GM23338 (cell line): ENCODE data around the gene DMBX1. TPM values are rescaled to one million over a fixed set of nuclear protein-coding genes. Genes with fewer than 3 reads are reported as not detected.

Source experiments
- ATAC-seq: fragments of 200-7000 bp; cut with Tn5 transposase; 3 replicates; pipeline ENCODE4 v1.9.1; 2020
- DNase-seq: peaks from one replicate; pipeline ENCODE4 v3.0.0-alpha.2; 2015; ENCODE audit warnings: low spot score
- H2AFZ ChIP-seq: fragments of 200-600 bp; sonication (generic); 2 replicates; pipeline ENCODE4 v1.8.0; 2016; ENCODE audit warnings: antibody characterized with exemption, mild to moderate bottlenecking, moderate library complexity
- H3F3A ChIP-seq: fragments of 200-600 bp; sonication (generic); replicated peaks from 2 replicates; pipeline ENCODE4 v1.8.0; 2017; ENCODE audit warnings: antibody characterized with exemption, mixed run types, low read depth
- H3K27ac ChIP-seq: fragments of 200-600 bp; sonication (generic); 2 replicates; pipeline ENCODE4 v1.6.1; 2016; ENCODE audit warnings: low read depth
- H3K27me3 ChIP-seq: fragments of 200-600 bp; sonication (generic); 2 replicates; pipeline ENCODE4 v1.8.0; 2016; ENCODE audit warnings: mild to moderate bottlenecking, mixed run types, moderate library complexity; ENCODE audit not compliant: insufficient read depth
- H3K36me3 ChIP-seq: fragments of 200-600 bp; sonication (generic); 2 replicates; pipeline ENCODE4 v1.8.0; 2016; ENCODE audit warnings: mild to moderate bottlenecking; ENCODE audit not compliant: insufficient read depth
- H3K4me1 ChIP-seq: fragments of 200-600 bp; sonication (generic); 2 replicates; pipeline ENCODE4 v1.8.0; 2016; ENCODE audit warnings: mild to moderate bottlenecking, moderate library complexity; ENCODE audit not compliant: insufficient read depth
- H3K4me2 ChIP-seq: fragments of 200-600 bp; sonication (generic); 2 replicates; pipeline ENCODE4 v1.7.1; 2017; ENCODE audit warnings: mixed run types
- H3K4me3 ChIP-seq: fragments of 200-600 bp; sonication (generic); 2 replicates; pipeline ENCODE4 v1.6.1; 2016; ENCODE audit warnings: mixed run types
- H3K79me2 ChIP-seq: fragments of 200-600 bp; sonication (generic); replicated peaks from 2 replicates; pipeline ENCODE4 v1.8.0; 2017; ENCODE audit warnings: mild to moderate bottlenecking; ENCODE audit not compliant: insufficient read depth
- H3K9me2 ChIP-seq: fragments of 200-600 bp; sonication (generic); 2 replicates; pipeline ENCODE4 v1.8.0; 2017; ENCODE audit not compliant: insufficient read depth
- H4K20me1 ChIP-seq: fragments of 200-600 bp; sonication (generic); replicated peaks from 2 replicates; pipeline ENCODE4 v1.8.0; 2017; ENCODE audit warnings: mild to moderate bottlenecking; ENCODE audit not compliant: insufficient read depth
- H3K27ac Mint-ChIP-seq: 2 replicates; pipeline ENCODE4 v1.8.0; 2020; ENCODE audit warnings: inconsistent platforms, mild to moderate bottlenecking, moderate library complexity, mixed read lengths
- H3K27me3 Mint-ChIP-seq: 3 replicates; pipeline ENCODE4 v1.8.0; 2022; ENCODE audit warnings: low read depth, mild to moderate bottlenecking, moderate library complexity, mixed read lengths, inconsistent platforms; ENCODE audit not compliant: insufficient read depth, poor library complexity
- H3K36me3 Mint-ChIP-seq: 3 replicates; pipeline ENCODE4 v1.8.0; 2021; ENCODE audit warnings: low read depth, mild to moderate bottlenecking, inconsistent platforms, moderate library complexity, mixed read lengths
- H3K4me1 Mint-ChIP-seq: 3 replicates; pipeline ENCODE4 v1.8.0; 2020; ENCODE audit warnings: mild to moderate bottlenecking, inconsistent platforms, mixed read lengths
- H3K4me3 Mint-ChIP-seq: 3 replicates; pipeline ENCODE4 v1.8.0; 2021; ENCODE audit warnings: moderate library complexity, mild to moderate bottlenecking, inconsistent platforms, mixed read lengths
- H3K9me3 Mint-ChIP-seq: 3 replicates; pipeline ENCODE4 v1.8.0; 2020; ENCODE audit warnings: moderate library complexity, mild to moderate bottlenecking, inconsistent platforms, mixed read lengths
- CREB1 ChIP-seq: fragments of 250-450 bp; sonication (Bioruptor Pico); IDR thresholded peaks from 2 replicates; pipeline ENCODE4 v1.5.0; 2020; ENCODE audit warnings: low read depth, mild to moderate bottlenecking, moderate library complexity
- REST ChIP-seq: IDR thresholded peaks from one replicate; pipeline ENCODE4 v1.6.1; 2018; ENCODE audit warnings: antibody characterized with exemption; ENCODE audit not compliant: unreplicated experiment
- polyA plus RNA-seq: library from polyadenylated mRNA; unstranded; fragments of >200 nt; fragmentation: Nextera tagmentation; extraction: Ambion mirVana; gene quantifications from 2 replicates; pipeline ENCODE4 v1.2.1, GENCODE V29; 2016
- total RNA-seq: library from RNA; depleted of rRNA; stranded (reverse); fragments of >200 nt; shearing (Covaris generic); gene quantifications from 2 replicates; pipeline ENCODE4 v1.2.3, GENCODE V29; 2014
- TF ChIP-seq, protein P1 (sequence below), 2 experiments: fragments of 200-600 bp in 1 of 2; sonication (generic) in 1 of 2; conservative IDR thresholded peaks; 2 replicates each; pipeline versions ENCODE4 v1.5.1 to v1.6.1; 2016 to 2017; ENCODE audit warnings: antibody characterized with exemption in 2 of 2, low read depth in 2 of 2, mild to moderate bottlenecking in 2 of 2, moderate library complexity in 1 of 2

The DMBX1 gene
- total and polyA plus RNA-seq, 2 experiments from 2014 or later: 0.11 TPM; not detected in 1

DNA sequence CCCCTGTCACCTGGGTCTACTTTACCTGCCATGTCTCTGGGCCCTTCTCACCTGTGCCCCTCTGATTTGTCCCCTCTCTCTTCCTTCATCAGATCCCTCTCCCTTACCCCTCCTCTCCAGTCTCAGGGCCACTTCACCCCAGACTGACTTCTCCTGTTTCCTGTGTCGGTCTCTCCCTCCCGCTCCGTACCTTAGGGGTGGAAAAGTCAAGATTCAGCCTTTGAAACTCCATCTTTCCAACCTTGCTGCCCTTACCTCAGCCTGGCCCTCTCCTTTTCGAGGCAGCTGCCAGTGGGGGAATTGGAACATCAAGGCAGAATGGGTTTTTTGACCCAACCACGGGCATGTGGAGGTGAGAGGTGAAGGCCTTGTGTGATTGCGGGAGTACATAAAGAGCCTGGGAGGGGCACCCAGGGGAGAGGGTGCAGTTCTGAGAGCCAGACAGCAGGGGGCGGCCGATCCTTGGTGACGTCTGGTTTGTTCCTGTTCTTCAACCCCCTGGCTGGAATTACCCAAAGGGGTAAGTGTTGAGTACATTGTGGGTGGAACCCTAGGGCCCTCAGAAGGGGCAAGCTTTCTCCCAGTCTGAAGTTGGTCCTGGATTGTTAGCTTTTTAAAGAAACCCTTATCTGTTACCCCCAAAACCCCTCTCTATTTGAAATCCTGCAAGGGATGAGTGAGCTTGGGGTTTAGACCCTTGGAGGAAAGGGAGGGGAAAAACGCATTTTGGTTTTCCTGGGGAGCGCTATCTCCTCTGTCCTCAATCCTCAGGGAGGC, 12.3 kb upstream of the DMBX1 start:
- no peak overlapping the region; the same call in 2 of the 3 replicates for H3K4me3 Mint-ChIP-seq
- no peak overlapping the region for H3K27ac Mint-ChIP-seq
- no peaks in the 10 kb centered on the region for H3K36me3 Mint-ChIP-seq
- H3K27me3 Mint-ChIP-seq: peaks cover 32% of the 10 kb centered on the region
- peaks cover 34% of the 10 kb centered on the region for H3K4me1 Mint-ChIP-seq
- H3K9me3 Mint-ChIP-seq: no peaks in the 10 kb centered on the region; the same call in 2 of the 3 replicates
- H3K4me1 ChIP-seq: peaks cover 16% of the 10 kb centered on the region
- H2AFZ ChIP-seq: peak overlapping the region; percentile 75
- ATAC-seq (peak; percentile 62), DNase-seq (peak; percentile 77)
- H3K4me3 ChIP-seq: peak overlapping the region; percentile 38; the same call in 1 of the 2 replicates
- no peaks in the 10 kb centered on the region for H3F3A ChIP-seq
- peaks cover 98% of the 10 kb centered on the region for H3K27me3 ChIP-seq
- H3K36me3 ChIP-seq: no peaks in the 10 kb centered on the region
- no peaks in the 10 kb centered on the region for H3K9me2 ChIP-seq
- no peaks in the 10 kb centered on the region; the same call in 1 of the 2 replicates for H4K20me1 ChIP-seq
- 0 out of 2 replicates have a peak overlapping the region, but pooled peaks have one; percentile 58 for H3K4me2 ChIP-seq
- TF ChIP-seq, protein P1, sequence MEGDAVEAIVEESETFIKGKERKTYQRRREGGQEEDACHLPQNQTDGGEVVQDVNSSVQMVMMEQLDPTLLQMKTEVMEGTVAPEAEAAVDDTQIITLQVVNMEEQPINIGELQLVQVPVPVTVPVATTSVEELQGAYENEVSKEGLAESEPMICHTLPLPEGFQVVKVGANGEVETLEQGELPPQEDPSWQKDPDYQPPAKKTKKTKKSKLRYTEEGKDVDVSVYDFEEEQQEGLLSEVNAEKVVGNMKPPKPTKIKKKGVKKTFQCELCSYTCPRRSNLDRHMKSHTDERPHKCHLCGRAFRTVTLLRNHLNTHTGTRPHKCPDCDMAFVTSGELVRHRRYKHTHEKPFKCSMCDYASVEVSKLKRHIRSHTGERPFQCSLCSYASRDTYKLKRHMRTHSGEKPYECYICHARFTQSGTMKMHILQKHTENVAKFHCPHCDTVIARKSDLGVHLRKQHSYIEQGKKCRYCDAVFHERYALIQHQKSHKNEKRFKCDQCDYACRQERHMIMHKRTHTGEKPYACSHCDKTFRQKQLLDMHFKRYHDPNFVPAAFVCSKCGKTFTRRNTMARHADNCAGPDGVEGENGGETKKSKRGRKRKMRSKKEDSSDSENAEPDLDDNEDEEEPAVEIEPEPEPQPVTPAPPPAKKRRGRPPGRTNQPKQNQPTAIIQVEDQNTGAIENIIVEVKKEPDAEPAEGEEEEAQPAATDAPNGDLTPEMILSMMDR (conservative IDR thresholded peaks at IDR 0.05; ENCODE audit: low read depth in 2 of 2): peak; percentile 90
- TF ChIP-seq REST (no peak), CREB1 (CRISPR knock-in tag) (peak; percentile 77)
- no peaks in the 10 kb centered on the region for H3K79me2 ChIP-seq
- no peak overlapping the region for H3K27ac ChIP-seq

DNA sequence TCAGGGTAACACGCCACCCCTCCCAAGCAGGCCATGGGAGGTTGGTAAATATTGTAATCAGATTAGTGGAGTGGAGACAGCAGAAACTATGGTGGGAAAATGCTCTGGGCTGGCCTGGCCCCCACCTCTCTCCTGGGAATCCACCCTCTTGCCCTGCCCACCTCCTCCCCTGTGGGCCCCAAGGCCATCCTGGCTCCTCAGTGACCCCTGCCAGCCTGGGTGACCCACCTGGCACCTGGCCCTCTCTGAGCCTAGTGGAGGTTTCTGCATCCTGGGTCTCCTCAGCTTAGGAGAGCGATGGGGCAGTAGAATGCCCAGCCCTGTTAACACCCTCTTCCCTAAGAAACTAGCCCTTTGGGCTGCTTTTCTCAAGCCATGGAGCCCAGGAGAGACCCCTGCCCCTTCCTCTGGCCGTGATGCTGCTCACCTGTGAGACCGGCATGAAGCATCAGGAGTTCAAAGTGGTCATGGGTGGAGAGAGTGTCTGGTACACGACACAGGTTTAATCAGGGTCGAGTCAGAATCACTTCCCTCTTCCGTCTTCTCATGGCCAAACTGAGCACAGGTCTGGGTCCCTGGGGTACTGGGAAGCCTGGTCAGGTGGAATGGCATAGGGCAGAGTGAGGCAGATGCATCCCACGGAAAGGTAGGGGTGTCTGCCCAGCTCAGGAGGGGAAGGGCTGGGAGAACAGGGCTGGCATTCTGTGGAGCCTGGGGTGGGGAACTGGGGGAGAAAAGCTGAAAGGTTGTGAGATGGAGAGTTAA, 10.7 kb upstream of the DMBX1 start:
- Histone ChIP-seq H3K27me3 (peaks cover 98% of the 10 kb centered on the region), H3F3A (no peaks in the 10 kb centered on the region)
- TF ChIP-seq, protein P1 (conservative IDR thresholded peaks at IDR 0.05; ENCODE audit: low read depth in 2 of 2): no peak

More for the DNA sequence above, 10.7 kb upstream of the DMBX1 start:
- Histone ChIP-seq H4K20me1 (no peaks in the 10 kb centered on the region; the same call in 1 of the 2 replicates), H2AFZ (no peak overlapping the region), H3K27ac (no peak overlapping the region), H3K4me2 (no peak overlapping the region), H3K4me1 (peaks cover 16% of the 10 kb centered on the region), H3K79me2 (no peaks in the 10 kb centered on the region), H3K36me3 (no peaks in the 10 kb centered on the region), H3K4me3 (no peak overlapping the region), H3K9me2 (no peaks in the 10 kb centered on the region)
- no peak overlapping the region for H3K27ac Mint-ChIP-seq
- no peak overlapping the region for H3K4me3 Mint-ChIP-seq
- ATAC-seq (no peak), DNase-seq (no peak)
- H3K9me3 Mint-ChIP-seq: no peaks in the 10 kb centered on the region; the same call in 2 of the 3 replicates
- H3K4me1 Mint-ChIP-seq: peaks cover 32% of the 10 kb centered on the region
- peaks cover 43% of the 10 kb centered on the region for H3K27me3 Mint-ChIP-seq
- no peaks in the 10 kb centered on the region for H3K36me3 Mint-ChIP-seq
